Ammon's horn (tissue), 1 donor: Measurements from ENCODE around the gene PIK3C2A.

Experiments used
- DNase-seq: peaks from one replicate; pipeline ENCODE4 v3.0.0-alpha.2; 2016; ENCODE audit warnings: low spot score

The PIK3C2A gene

GRCh38 chr11:17217401-17217800, 9.6 kb upstream of the PIK3C2A start:
- no peak for DNase-seq

- no peak for DNase-seq
Observed at GRCh38 chr11:17214338-17214737, 6.6 kb upstream of the PIK3C2A start.

GRCh38 chr11:17211286-17211685, 3.5 kb upstream of the PIK3C2A start:
- DNase-seq = no peak

- DNase-seq = no peak
Observed at GRCh38 chr11:17209939-17210245, 2.1 kb upstream of the PIK3C2A start.

GRCh38 chr11:17208257-17208999, 642 bp upstream of the PIK3C2A start:
- peak; percentile 56 for DNase-seq

GRCh38 chr11:17206463-17206862, 1.3 kb downstream of the PIK3C2A start:
- no peak for DNase-seq

GRCh38 chr11:17197431-17197898, 10.3 kb downstream of the PIK3C2A start:
- DNase-seq = no peak

GRCh38 chr11:17188675-17189074, 19.1 kb downstream of the PIK3C2A start:
- no peak for DNase-seq

- DNase-seq = no peak
Observed at GRCh38 chr11:17186932-17187692, 20.7 kb downstream of the PIK3C2A start.

GRCh38 chr11:17185938-17186337, 21.8 kb downstream of the PIK3C2A start:
- DNase-seq = no peak

GRCh38 chr11:17184882-17185587, 22.8 kb downstream of the PIK3C2A start:
- DNase-seq = no peak

- no peak for DNase-seq
Observed at GRCh38 chr11:17183836-17184235, 23.9 kb downstream of the PIK3C2A start.

- no peak for DNase-seq
Observed at GRCh38 chr11:17179970-17180369, 27.8 kb downstream of the PIK3C2A start.

GRCh38 chr11:17173332-17173731, 34.5 kb downstream of the PIK3C2A start:
- DNase-seq = no peak

- DNase-seq = no peak
Observed at GRCh38 chr11:17171916-17172315, 35.9 kb downstream of the PIK3C2A start.

GRCh38 chr11:17171343-17171742, 36.4 kb downstream of the PIK3C2A start:
- no peak for DNase-seq

- DNase-seq = no peak
Observed at GRCh38 chr11:17169876-17170275, 37.9 kb downstream of the PIK3C2A start.

- DNase-seq = no peak
Observed at GRCh38 chr11:17165247-17165890, 42.4 kb downstream of the PIK3C2A start.

- no peak for DNase-seq
Observed at GRCh38 chr11:17164361-17165246, 43.2 kb downstream of the PIK3C2A start.

GRCh38 chr11:17163736-17164135, 44.0 kb downstream of the PIK3C2A start:
- DNase-seq = no peak

- DNase-seq = no peak
Observed at GRCh38 chr11:17163291-17163690, 44.5 kb downstream of the PIK3C2A start.
